ENCODE measurements around the gene POMT2.

GRCh38 chr14:77264466-77265186, 56.1 kb downstream of the POMT2 start:
- TF ChIP-seq POLR2A (IDR thresholded peaks at IDR 0.05; ENCODE audit: low read depth, low read length): no peak
- TF ChIP-seq TAF1 (IDR thresholded peaks at IDR 0.05; ENCODE audit: low read depth, low read length): no peak
- no peak for TF ChIP-seq SPI1 (IDR thresholded peaks at IDR 0.05; ENCODE audit: low read depth, low read length)
- TF ChIP-seq POLR2AphosphoS5 (IDR thresholded peaks at IDR 0.05; ENCODE audit: low read depth, low read length): no peak
- TF ChIP-seq POU2F2 (IDR thresholded peaks at IDR 0.05; ENCODE audit: low read depth, low read length): no peak

Measured in GM12891 (cell line).